ENCODE data around the gene FAT1. TPM values are rescaled to one million over a fixed set of nuclear protein-coding genes. Genes with fewer than 3 reads are reported as not detected.

The FAT1 gene
- total and polyA plus RNA-seq, 2 donors (not counting 1 experiment from before 2014, with no cell fraction given), result 0.07 to 0.15 TPM

GRCh38 chr4:186627226-186627865 is 96.3 kb downstream of the FAT1 start:
- H3K4me1 Mint-ChIP-seq, result peaks cover 7% of the 10 kb centered on the region
- Histone ChIP-seq H3K79me2 (ENCODE audit: control insufficient read depth, insufficient read depth, low read length) (no peaks in the 10 kb centered on the region), H3K4me1 (ENCODE audit: control insufficient read depth in 2 of 2, insufficient read depth in 2 of 2, low read length in 2 of 2) (no peaks in the 10 kb centered on the region), H3K27me3 (replicated peaks in 1 of 4; ENCODE audit: control extremely low read depth in 1 of 4, control insufficient read depth in 3 of 4, insufficient read depth in 4 of 4, low read length in 3 of 4) (no peaks in the 10 kb centered on the region), H3K4me3 (ENCODE audit: control extremely low read depth in 1 of 5, extremely low read depth in 1 of 5, insufficient read depth in 1 of 5, low read depth in 2 of 5, low read length in 4 of 5) (no peak overlapping the region), H3K36me3 (replicated peaks in 1 of 2; ENCODE audit: control extremely low read depth in 1 of 2, control insufficient read depth in 1 of 2, extremely low read depth in 1 of 2, insufficient read depth in 2 of 2, low read length in 1 of 2) (no peaks in the 10 kb centered on the region), H4K20me1 (ENCODE audit: control insufficient read depth, insufficient read depth, low read length, poor library complexity, severe bottlenecking) (no peaks in the 10 kb centered on the region), H3K9ac (ENCODE audit: low read length) (no peak overlapping the region), H3K4me2 (replicated peaks; ENCODE audit: low read depth, low read length, poor library complexity, severe bottlenecking) (no peak overlapping the region), H3K27ac (ENCODE audit: low read length in 2 of 2) (no peak overlapping the region), H2AFZ (ENCODE audit: insufficient read depth, low read depth, low read length, poor library complexity, severe bottlenecking) (no peak overlapping the region), H3K9me3 (ENCODE audit: control extremely low read depth in 1 of 3, control insufficient read depth in 2 of 3, insufficient read depth in 1 of 3, low read length in 2 of 3) (peaks cover 0 to 23% (median 0%) of the 10 kb centered on the region in 3 donors)
- TF ChIP-seq CTCF (IDR thresholded peaks at IDR 0.05) (no peak), EZH2 (IDR thresholded peaks at IDR 0.05; ENCODE audit: borderline replicate concordance, insufficient read depth, low read depth, low read length, poor library complexity, severe bottlenecking) (no peak)
- ChIA-PET CTCF (no interaction called here), POLR2A (no interaction called here)
- peaks cover 5% of the 10 kb centered on the region for H3K9me3 Mint-ChIP-seq (ENCODE audit: insufficient read depth)
- ATAC-seq (ENCODE audit: low read depth) (no peak), DNase-seq (no peak)
- no peak overlapping the region for H3K27ac Mint-ChIP-seq
- no peaks in the 10 kb centered on the region for H3K27me3 Mint-ChIP-seq
- WGBS (ENCODE audit: insufficient coverage), result 93% methylated on average over 8 of the region's 10 CpGs
- H3K4me3 Mint-ChIP-seq, result no peak overlapping the region
- intact Hi-C loops (cut with micrococcal nuclease), result no loop called here

- no peaks in the 10 kb centered on the region for H3K4me1 ChIP-seq (ENCODE audit: control insufficient read depth in 2 of 2, insufficient read depth in 2 of 2, low read length in 2 of 2)
- no peak for TF ChIP-seq CTCF (IDR thresholded peaks at IDR 0.05)
- no peak for TF ChIP-seq EZH2 (IDR thresholded peaks at IDR 0.05; ENCODE audit: borderline replicate concordance, insufficient read depth, low read depth, low read length, poor library complexity, severe bottlenecking)
- Mint-ChIP-seq H3K27ac (no peak overlapping the region), H3K9me3 (ENCODE audit: insufficient read depth) (peaks cover 3% of the 10 kb centered on the region), H3K4me1 (peaks cover 7% of the 10 kb centered on the region), H3K27me3 (no peaks in the 10 kb centered on the region), H3K4me3 (no peak overlapping the region)
- H4K20me1 ChIP-seq (ENCODE audit: control insufficient read depth, insufficient read depth, low read length, poor library complexity, severe bottlenecking), result no peaks in the 10 kb centered on the region
- DNase-seq, result no peak
- ATAC-seq (ENCODE audit: low read depth), result no peak
- H3K27me3 ChIP-seq (replicated peaks in 1 of 4; ENCODE audit: control extremely low read depth in 1 of 4, control insufficient read depth in 3 of 4, insufficient read depth in 4 of 4, low read length in 3 of 4), result no peaks in the 10 kb centered on the region
- no peak overlapping the region for H3K9ac ChIP-seq (ENCODE audit: low read length)
- no CpG with 5 or more reads among the region's 1 CpG for WGBS (ENCODE audit: insufficient coverage)
- peaks cover 0 to 10% (median 0%) of the 10 kb centered on the region in 3 donors for H3K9me3 ChIP-seq (ENCODE audit: control extremely low read depth in 1 of 3, control insufficient read depth in 2 of 3, insufficient read depth in 1 of 3, low read length in 2 of 3)
- CTCF ChIA-PET, result no interaction called here
- H3K36me3 ChIP-seq (replicated peaks in 1 of 2; ENCODE audit: control extremely low read depth in 1 of 2, control insufficient read depth in 1 of 2, extremely low read depth in 1 of 2, insufficient read depth in 2 of 2, low read length in 1 of 2), result no peaks in the 10 kb centered on the region
- no peak overlapping the region for H3K27ac ChIP-seq (ENCODE audit: low read length in 2 of 2)
- H3K4me3 ChIP-seq (ENCODE audit: control extremely low read depth in 1 of 5, extremely low read depth in 1 of 5, insufficient read depth in 1 of 5, low read depth in 2 of 5, low read length in 4 of 5), result no peak overlapping the region
- H3K4me2 ChIP-seq (replicated peaks; ENCODE audit: low read depth, low read length, poor library complexity, severe bottlenecking), result no peak overlapping the region
- no peaks in the 10 kb centered on the region for H3K79me2 ChIP-seq (ENCODE audit: control insufficient read depth, insufficient read depth, low read length)
- POLR2A ChIA-PET, result no interaction called here
- H2AFZ ChIP-seq (ENCODE audit: insufficient read depth, low read depth, low read length, poor library complexity, severe bottlenecking), result no peak overlapping the region
- intact Hi-C loops (cut with micrococcal nuclease), result no loop called here
Observed at GRCh38 chr4:186624951-186625350, 98.7 kb downstream of the FAT1 start.
